ENCODE results near the gene PLEKHG4B.
"Not testable (repeated sequence)": the region's sequence is repeated elsewhere in the genome, so short reads cannot be mapped to it uniquely, and the experiment has no call there.

DNA sequence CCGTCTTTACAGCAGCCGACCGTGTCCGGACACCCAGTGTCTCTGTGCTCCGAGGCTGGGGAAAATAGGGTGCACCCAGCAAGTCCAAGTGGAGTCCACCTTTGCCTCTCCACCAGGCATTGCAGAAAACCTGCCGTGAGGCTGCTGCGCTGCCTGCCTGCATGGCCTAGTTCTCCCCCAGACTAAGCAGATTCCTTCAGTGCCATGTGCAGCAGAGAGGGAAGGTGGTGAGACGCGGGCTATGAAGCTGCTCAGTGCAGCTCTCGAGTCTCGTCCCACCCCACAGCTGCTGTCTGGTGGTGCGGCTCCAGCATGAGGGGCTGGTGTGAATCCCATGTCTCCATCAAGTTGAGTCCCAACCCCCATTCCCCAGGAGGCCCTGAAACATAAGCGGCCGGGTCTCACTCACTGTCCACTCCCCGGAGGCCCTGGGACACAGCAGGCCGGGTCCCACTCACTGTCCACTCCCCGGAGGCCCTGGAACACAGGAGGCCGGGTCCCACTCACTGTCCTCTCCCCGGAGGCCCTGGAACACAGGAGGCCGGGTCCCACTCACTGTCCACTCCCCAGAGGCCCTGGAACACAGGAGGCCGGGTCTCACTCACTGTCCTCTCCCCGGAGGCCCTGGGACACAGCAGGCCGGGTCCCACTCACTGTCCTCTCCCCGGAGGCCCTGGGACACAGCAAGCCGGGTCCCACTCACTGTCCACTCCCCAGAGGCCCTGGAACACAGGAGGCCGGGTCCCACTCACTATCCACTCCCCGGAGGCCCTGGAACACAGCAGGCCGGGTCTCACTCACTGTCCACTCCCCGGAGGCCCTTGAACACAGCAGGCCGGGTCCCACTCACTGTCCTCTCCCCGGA lies 19.4 kb upstream of the PLEKHG4B start:
- not testable (repeated sequence) for TF ChIP-seq CTBP2 (IDR thresholded peaks at IDR 0.05; ENCODE audit: borderline replicate concordance, insufficient read depth, insufficient read length, low read length); CTCF (IDR thresholded peaks at IDR 0.05; ENCODE audit: control extremely low read depth in 1 of 3, insufficient read depth in 1 of 3, low read depth in 1 of 3, low read length in 3 of 3); POLR2A (IDR thresholded peaks at IDR 0.05; ENCODE audit: control extremely low read depth in 1 of 2, low read depth in 2 of 2, low read length in 2 of 2); EP300 (IDR thresholded peaks at IDR 0.05; ENCODE audit: borderline replicate concordance in 1 of 2, low read depth in 2 of 2, low read length in 2 of 2); BRCA1 (IDR thresholded peaks at IDR 0.05; ENCODE audit: low read depth, low read length); SIN3A (conservative IDR thresholded peaks at IDR 0.05 in 1 of 2, IDR thresholded peaks at IDR 0.05 in 1 of 2; ENCODE audit: low read depth in 1 of 2, low read length in 2 of 2); RAD21 (IDR thresholded peaks at IDR 0.05 in 1 of 2, conservative IDR thresholded peaks at IDR 0.05 in 1 of 2; ENCODE audit: low read depth in 2 of 2, low read length in 2 of 2); CHD2 (IDR thresholded peaks at IDR 0.05; ENCODE audit: low read length)
